Thyroid gland (tissue), 4 donors: ENCODE data around the gene CENPF.

Experiments used
- CTCF ChIP-seq, 6 experiments: fragments of 200-600 bp in 3 of 6; fragments of 450-650 bp in 3 of 6; sonication (generic) in 3 of 6; IDR thresholded peaks; one replicate each; pipeline ENCODE4 v1.5.1; 2016 to 2019; ENCODE audit warnings: antibody characterized with exemption in 6 of 6, mild to moderate bottlenecking in 2 of 6, inconsistent platforms in 1 of 6, moderate library complexity in 1 of 6
- POLR2A ChIP-seq, 2 donors: fragments of 450-650 bp; IDR thresholded peaks; one replicate each; pipeline ENCODE4 v1.6.1; 2017; ENCODE audit warnings: antibody characterized with exemption in 2 of 2, mild to moderate bottlenecking in 2 of 2, moderate library complexity in 1 of 2

- TF ChIP-seq POLR2A (IDR thresholded peaks at IDR 0.05) (no peak), CTCF (IDR thresholded peaks at IDR 0.05) (no peak)
Measured at GRCh38 chr1:214685906-214686305, 82.9 kb downstream of the CENPF start.
